Neural cell (in vitro differentiated cells): Measurements from ENCODE around the gene TBC1D23. TPM values are rescaled to one million over a fixed set of nuclear protein-coding genes. Genes with fewer than 3 reads are reported as not detected.

Experiments
- H2AFZ ChIP-seq: fragments of 200-600, 300-800 bp; sonication (generic), shearing (Covaris generic); 2 replicates; pipeline ENCODE4 v1.6.0; 2014; ENCODE audit warnings: low read depth, mild to moderate bottlenecking, antibody characterized with exemption, low read length, moderate library complexity
- H3F3A ChIP-seq: fragments of 200-600 bp; shearing (Covaris generic); 2 replicates; pipeline ENCODE4 v1.6.1; 2016; ENCODE audit warnings: mild to moderate bottlenecking, moderate library complexity, mixed read lengths, antibody characterized with exemption, low read length; ENCODE audit not compliant: insufficient read depth, poor library complexity, severe bottlenecking
- H3K27ac ChIP-seq: fragments of 200-600, 300-800 bp; sonication (generic), shearing (Covaris generic); 2 replicates; pipeline ENCODE4 v1.5.1; 2014; ENCODE audit warnings: mild to moderate bottlenecking, low read length, moderate library complexity
- H3K27me3 ChIP-seq: fragments of 300-800, 200-600 bp; sonication (generic), shearing (Covaris generic); 2 replicates; pipeline ENCODE4 v1.6.0; 2014; ENCODE audit warnings: mild to moderate bottlenecking, low read depth, low read length, moderate library complexity; ENCODE audit not compliant: insufficient read depth
- H3K36me3 ChIP-seq: fragments of 300-800, 200-600 bp; sonication (generic), shearing (Covaris generic); 2 replicates; pipeline ENCODE4 v1.5.1; 2014; ENCODE audit warnings: mild to moderate bottlenecking, antibody characterized with exemption, low read length, moderate library complexity; ENCODE audit not compliant: insufficient read depth
- H3K4me2 ChIP-seq: fragments of 300-800, 200-600 bp; sonication (generic), shearing (Covaris generic); 2 replicates; pipeline ENCODE4 v1.6.0; 2014; ENCODE audit warnings: mild to moderate bottlenecking, low read length
- H3K4me3 ChIP-seq: fragments of 300-800, 200-600 bp; sonication (generic), shearing (Covaris generic); 2 replicates; pipeline ENCODE4 v1.5.1; 2014; ENCODE audit warnings: mild to moderate bottlenecking, low read length, moderate library complexity
- H3K79me2 ChIP-seq: fragments of 200-600 bp; shearing (Covaris generic); replicated peaks from 2 replicates; pipeline ENCODE4 v1.6.0; 2014; ENCODE audit warnings: mild to moderate bottlenecking, low read length, moderate library complexity; ENCODE audit not compliant: insufficient read depth
- H3K9ac ChIP-seq: fragments of 300-800, 200-600 bp; sonication (generic), shearing (Covaris generic); 2 replicates; pipeline ENCODE4 v1.6.1; 2016; ENCODE audit warnings: mild to moderate bottlenecking, low read length, mixed read lengths
- H3K9me2 ChIP-seq: fragments of 200-600 bp; shearing (Covaris generic); 2 replicates; pipeline ENCODE4 v1.6.1; 2016; ENCODE audit warnings: mild to moderate bottlenecking, low read length, mixed read lengths; ENCODE audit not compliant: insufficient read depth
- H3K9me3 ChIP-seq: fragments of 200-600, 300-800 bp; sonication (generic), shearing (Covaris generic); 2 replicates; pipeline ENCODE4 v1.6.1; 2016; ENCODE audit warnings: mild to moderate bottlenecking, mixed run types, low read length, moderate library complexity, mixed read lengths
- H4K20me1 ChIP-seq: fragments of 200-600 bp; shearing (Covaris generic); 2 replicates; pipeline ENCODE4 v1.6.1; 2016; ENCODE audit warnings: mild to moderate bottlenecking, mixed run types; ENCODE audit not compliant: insufficient read depth
- EP300 ChIP-seq: fragments of 450-650 bp; conservative IDR thresholded peaks from 2 replicates; pipeline ENCODE4 v1.6.1; 2014; ENCODE audit warnings: antibody characterized with exemption, mild to moderate bottlenecking, moderate library complexity; ENCODE audit not compliant: poor library complexity, severe bottlenecking
- EZH2 ChIP-seq: fragments of 200-600, 300-800 bp; shearing (Covaris generic), sonication (generic); IDR thresholded peaks from 2 replicates; pipeline ENCODE4 v1.6.1; 2014; ENCODE audit warnings: antibody characterized with exemption, low read length, borderline replicate concordance, mild to moderate bottlenecking; ENCODE audit not compliant: insufficient read depth, poor library complexity, severe bottlenecking
- MXI1 ChIP-seq: fragments of 450-650 bp; conservative IDR thresholded peaks from 2 replicates; pipeline ENCODE4 v1.6.1; 2014; ENCODE audit warnings: antibody characterized with exemption, mild to moderate bottlenecking; ENCODE audit not compliant: poor library complexity, severe bottlenecking
- POLR2AphosphoS5 ChIP-seq: IDR thresholded peaks from 2 replicates; pipeline ENCODE4 v1.6.1; 2012
- RAD21 ChIP-seq: fragments of 450-650 bp; conservative IDR thresholded peaks from 2 replicates; pipeline ENCODE4 v1.6.1; 2014; ENCODE audit warnings: antibody characterized with exemption, mild to moderate bottlenecking, moderate library complexity
- SMC3 ChIP-seq: fragments of 450-650 bp; conservative IDR thresholded peaks from 2 replicates; pipeline ENCODE4 v1.6.1; 2014; ENCODE audit warnings: antibody characterized with exemption, mild to moderate bottlenecking, moderate library complexity; ENCODE audit not compliant: poor library complexity
- TAF1 ChIP-seq: IDR thresholded peaks from 2 replicates; pipeline ENCODE4 v1.6.1; 2012; ENCODE audit warnings: low read depth
- polyA plus RNA-seq: library from polyadenylated mRNA; depleted of rRNA; stranded (reverse); fragments of >200 nt; gene quantifications from 2 replicates; pipeline ENCODE4 v1.2.3, GENCODE V29; 2014
- TF ChIP-seq, protein P1 (sequence below): fragments of 450-650 bp; IDR thresholded peaks from 2 replicates; pipeline ENCODE4 v1.5.1; 2014; ENCODE audit warnings: antibody characterized with exemption, mild to moderate bottlenecking, moderate library complexity; ENCODE audit not compliant: poor library complexity, severe bottlenecking
- TF ChIP-seq, protein P2 (sequence below): IDR thresholded peaks from 2 replicates; pipeline ENCODE4 v1.6.1; 2012; ENCODE audit warnings: borderline replicate concordance

Gene TBC1D23
- polyA plus RNA-seq, 1 donor from 2014 or later, result 51.3 TPM

DNA sequence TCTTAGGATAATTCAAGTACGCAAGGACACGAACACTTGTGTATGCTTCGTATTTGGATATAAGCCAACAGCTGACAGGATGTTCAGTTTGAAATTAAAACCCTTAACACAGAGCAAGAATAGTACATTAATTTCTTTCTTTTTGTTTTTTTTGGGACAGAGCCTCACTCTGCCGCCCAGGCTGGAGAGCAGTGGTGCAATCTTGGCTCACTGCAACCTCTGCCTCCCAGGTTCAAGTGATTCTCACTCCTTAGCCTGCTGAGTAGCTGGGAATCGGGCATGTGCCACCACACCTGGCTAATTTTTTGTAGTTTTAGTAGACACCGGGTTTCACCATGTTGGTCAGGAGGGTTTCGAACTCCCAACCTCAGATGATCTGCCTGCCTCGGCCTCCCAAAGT lies 107.6 kb downstream of the TBC1D23 start:
- H3K4me2 ChIP-seq, result no peak overlapping the region
- no peak overlapping the region for H3K4me3 ChIP-seq
- H3K79me2 ChIP-seq, result no peaks in the 10 kb centered on the region
- H3K27me3 ChIP-seq, result no peaks in the 10 kb centered on the region
- no peak for TF ChIP-seq SMC3
- TF ChIP-seq TAF1, result no peak
- TF ChIP-seq MXI1, result no peak
- TF ChIP-seq POLR2AphosphoS5, result no peak
- TF ChIP-seq, protein P1, sequence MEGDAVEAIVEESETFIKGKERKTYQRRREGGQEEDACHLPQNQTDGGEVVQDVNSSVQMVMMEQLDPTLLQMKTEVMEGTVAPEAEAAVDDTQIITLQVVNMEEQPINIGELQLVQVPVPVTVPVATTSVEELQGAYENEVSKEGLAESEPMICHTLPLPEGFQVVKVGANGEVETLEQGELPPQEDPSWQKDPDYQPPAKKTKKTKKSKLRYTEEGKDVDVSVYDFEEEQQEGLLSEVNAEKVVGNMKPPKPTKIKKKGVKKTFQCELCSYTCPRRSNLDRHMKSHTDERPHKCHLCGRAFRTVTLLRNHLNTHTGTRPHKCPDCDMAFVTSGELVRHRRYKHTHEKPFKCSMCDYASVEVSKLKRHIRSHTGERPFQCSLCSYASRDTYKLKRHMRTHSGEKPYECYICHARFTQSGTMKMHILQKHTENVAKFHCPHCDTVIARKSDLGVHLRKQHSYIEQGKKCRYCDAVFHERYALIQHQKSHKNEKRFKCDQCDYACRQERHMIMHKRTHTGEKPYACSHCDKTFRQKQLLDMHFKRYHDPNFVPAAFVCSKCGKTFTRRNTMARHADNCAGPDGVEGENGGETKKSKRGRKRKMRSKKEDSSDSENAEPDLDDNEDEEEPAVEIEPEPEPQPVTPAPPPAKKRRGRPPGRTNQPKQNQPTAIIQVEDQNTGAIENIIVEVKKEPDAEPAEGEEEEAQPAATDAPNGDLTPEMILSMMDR, result no peak
- TF ChIP-seq EP300, result no peak
- H3K9me2 ChIP-seq, result no peaks in the 10 kb centered on the region
- no peaks in the 10 kb centered on the region for H3F3A ChIP-seq
- H3K36me3 ChIP-seq, result no peaks in the 10 kb centered on the region
- no peak overlapping the region for H3K9ac ChIP-seq
- H3K9me3 ChIP-seq, result no peaks in the 10 kb centered on the region
- H2AFZ ChIP-seq, result no peak overlapping the region
- no peaks in the 10 kb centered on the region for H4K20me1 ChIP-seq
- no peak overlapping the region for H3K27ac ChIP-seq

DNA sequence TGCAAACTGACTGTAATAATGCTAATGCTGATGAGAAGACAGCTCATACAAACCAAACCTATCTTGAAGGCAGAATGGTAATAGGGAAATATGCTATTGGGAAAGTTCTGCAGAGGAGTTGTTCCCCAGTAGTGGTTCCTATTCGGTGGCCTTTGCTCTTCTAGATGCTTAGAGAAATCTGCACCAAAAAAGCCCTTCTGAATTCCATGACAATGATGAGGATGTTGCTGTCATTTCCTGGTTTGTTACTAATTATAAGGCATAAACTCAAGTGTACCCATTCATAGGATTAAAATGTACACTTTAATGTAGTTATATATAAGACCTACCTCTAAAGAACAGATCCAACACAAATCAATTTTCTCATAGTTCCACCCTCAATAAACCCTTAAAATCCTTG lies 110.0 kb downstream of the TBC1D23 start:
- no peaks in the 10 kb centered on the region for H3K9me2 ChIP-seq
- no peak overlapping the region for H3K9ac ChIP-seq
- no peaks in the 10 kb centered on the region for H3K79me2 ChIP-seq
- H3K4me3 ChIP-seq, result no peak overlapping the region
- H3K27ac ChIP-seq, result no peak overlapping the region
- no peaks in the 10 kb centered on the region for H3K36me3 ChIP-seq
- H4K20me1 ChIP-seq, result no peaks in the 10 kb centered on the region
- H3K9me3 ChIP-seq, result no peaks in the 10 kb centered on the region
- TF ChIP-seq SMC3 (no peak), MXI1 (no peak), RAD21 (no peak), EZH2 (no peak), TAF1 (no peak), POLR2AphosphoS5 (no peak), EP300 (no peak)
- TF ChIP-seq, protein P1, result no peak
- TF ChIP-seq, protein P2, sequence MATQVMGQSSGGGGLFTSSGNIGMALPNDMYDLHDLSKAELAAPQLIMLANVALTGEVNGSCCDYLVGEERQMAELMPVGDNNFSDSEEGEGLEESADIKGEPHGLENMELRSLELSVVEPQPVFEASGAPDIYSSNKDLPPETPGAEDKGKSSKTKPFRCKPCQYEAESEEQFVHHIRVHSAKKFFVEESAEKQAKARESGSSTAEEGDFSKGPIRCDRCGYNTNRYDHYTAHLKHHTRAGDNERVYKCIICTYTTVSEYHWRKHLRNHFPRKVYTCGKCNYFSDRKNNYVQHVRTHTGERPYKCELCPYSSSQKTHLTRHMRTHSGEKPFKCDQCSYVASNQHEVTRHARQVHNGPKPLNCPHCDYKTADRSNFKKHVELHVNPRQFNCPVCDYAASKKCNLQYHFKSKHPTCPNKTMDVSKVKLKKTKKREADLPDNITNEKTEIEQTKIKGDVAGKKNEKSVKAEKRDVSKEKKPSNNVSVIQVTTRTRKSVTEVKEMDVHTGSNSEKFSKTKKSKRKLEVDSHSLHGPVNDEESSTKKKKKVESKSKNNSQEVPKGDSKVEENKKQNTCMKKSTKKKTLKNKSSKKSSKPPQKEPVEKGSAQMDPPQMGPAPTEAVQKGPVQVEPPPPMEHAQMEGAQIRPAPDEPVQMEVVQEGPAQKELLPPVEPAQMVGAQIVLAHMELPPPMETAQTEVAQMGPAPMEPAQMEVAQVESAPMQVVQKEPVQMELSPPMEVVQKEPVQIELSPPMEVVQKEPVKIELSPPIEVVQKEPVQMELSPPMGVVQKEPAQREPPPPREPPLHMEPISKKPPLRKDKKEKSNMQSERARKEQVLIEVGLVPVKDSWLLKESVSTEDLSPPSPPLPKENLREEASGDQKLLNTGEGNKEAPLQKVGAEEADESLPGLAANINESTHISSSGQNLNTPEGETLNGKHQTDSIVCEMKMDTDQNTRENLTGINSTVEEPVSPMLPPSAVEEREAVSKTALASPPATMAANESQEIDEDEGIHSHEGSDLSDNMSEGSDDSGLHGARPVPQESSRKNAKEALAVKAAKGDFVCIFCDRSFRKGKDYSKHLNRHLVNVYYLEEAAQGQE, result no peak
- no peaks in the 10 kb centered on the region for H3K27me3 ChIP-seq
- no peak overlapping the region for H2AFZ ChIP-seq
- H3K4me2 ChIP-seq, result no peak overlapping the region
- no peaks in the 10 kb centered on the region for H3F3A ChIP-seq
